Mesodermal cell (in vitro differentiated cells): ENCODE results near the gene PCID2.
A peak's percentile ranks its signal among the peaks of the same experiment; 100 is the strongest.

Experiments used
- H3K27ac ChIP-seq: 2 replicates; pipeline ENCODE4 v1.7.0; 2013; ENCODE audit warnings: mild to moderate bottlenecking, low read depth, low read length, moderate library complexity; ENCODE audit not compliant: severe bottlenecking
- H3K36me3 ChIP-seq: 2 replicates; pipeline ENCODE4 v1.7.1; 2013; ENCODE audit warnings: mild to moderate bottlenecking, low read length, moderate library complexity; ENCODE audit not compliant: control insufficient read depth, insufficient read depth
- H3K4me1 ChIP-seq: one replicate; pipeline ENCODE4 v1.7.1; 2013; ENCODE audit warnings: mild to moderate bottlenecking, low read length; ENCODE audit not compliant: insufficient read depth, control insufficient read depth, poor library complexity, severe bottlenecking
- H3K4me3 ChIP-seq: 2 replicates; pipeline ENCODE4 v1.7.0; 2013; ENCODE audit warnings: low read length, control low read depth, mild to moderate bottlenecking; ENCODE audit not compliant: insufficient read depth, poor library complexity, severe bottlenecking; ENCODE audit errors: extremely low read depth
- H3K9me3 ChIP-seq: 2 replicates; pipeline ENCODE4 v1.7.1; 2013; ENCODE audit warnings: mild to moderate bottlenecking, low read length, moderate library complexity; ENCODE audit not compliant: control insufficient read depth
- WGBS, 2 experiments: methylation state at CpG; one replicate each; pipeline ENCODE4 v1.1.5; 2013; ENCODE audit warnings: missing lambda C conversion rate in 2 of 2; ENCODE audit not compliant: insufficient coverage in 2 of 2; 5-methylcytosine and 5-hydroxymethylcytosine counted together

Gene PCID2

GRCh38 chr13:113232208-113233003 lies 23.9 kb upstream of the PCID2 start:
- Histone ChIP-seq H3K4me3 (no peak overlapping the region), H3K27ac (no peak overlapping the region), H3K36me3 (peaks cover 86% of the 10 kb centered on the region), H3K9me3 (no peaks in the 10 kb centered on the region), H3K4me1 (no peaks in the 10 kb centered on the region)
- WGBS, 2 experiments: 89 to 91% methylated on average over 12 to 17 of the region's 18 CpGs

DNA sequence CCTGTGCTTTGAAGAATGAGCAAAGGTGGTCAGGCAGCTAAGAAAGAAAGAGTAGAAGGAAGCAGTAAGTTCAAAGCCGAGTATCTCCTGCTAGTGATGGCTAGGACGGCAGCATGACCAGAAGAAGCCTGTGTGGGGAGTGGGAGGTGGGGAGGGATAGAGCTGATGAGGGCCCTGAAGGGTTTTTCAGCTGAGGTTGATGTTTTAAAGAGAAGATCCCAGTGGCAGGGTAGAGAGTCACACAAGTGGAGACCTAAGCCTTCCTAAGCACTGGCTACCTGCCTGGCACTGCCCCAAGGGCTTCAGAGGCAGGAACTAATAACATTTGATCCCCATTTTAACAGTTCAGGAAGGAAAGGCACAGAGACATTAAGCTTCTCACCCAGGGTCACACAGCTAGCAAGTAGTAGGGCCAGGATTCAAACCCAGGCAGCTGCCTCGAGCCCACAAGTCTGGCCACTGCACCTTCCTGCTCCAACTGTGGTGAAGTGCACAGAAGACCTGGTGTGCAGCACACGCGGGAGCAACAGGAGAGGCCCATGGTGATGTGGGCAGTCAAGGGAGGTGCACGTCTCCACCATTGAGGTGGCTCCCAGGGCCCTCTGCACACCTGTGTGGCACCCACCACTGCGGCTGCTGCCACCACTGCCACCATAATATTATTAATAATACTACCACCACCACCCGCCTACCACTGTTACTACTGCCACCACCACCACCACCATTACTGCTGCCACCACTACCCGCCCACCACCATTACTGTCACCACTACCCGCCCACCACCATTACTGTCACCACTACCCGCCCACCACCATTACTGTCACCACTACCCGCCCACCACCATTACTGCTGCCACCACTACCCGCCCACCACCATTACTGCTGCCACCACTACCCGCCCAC lies 23.1 kb upstream of the PCID2 start:
- WGBS, 2 experiments: 81 to 82% methylated on average over 7 to 10 of the region's 14 CpGs

DNA sequence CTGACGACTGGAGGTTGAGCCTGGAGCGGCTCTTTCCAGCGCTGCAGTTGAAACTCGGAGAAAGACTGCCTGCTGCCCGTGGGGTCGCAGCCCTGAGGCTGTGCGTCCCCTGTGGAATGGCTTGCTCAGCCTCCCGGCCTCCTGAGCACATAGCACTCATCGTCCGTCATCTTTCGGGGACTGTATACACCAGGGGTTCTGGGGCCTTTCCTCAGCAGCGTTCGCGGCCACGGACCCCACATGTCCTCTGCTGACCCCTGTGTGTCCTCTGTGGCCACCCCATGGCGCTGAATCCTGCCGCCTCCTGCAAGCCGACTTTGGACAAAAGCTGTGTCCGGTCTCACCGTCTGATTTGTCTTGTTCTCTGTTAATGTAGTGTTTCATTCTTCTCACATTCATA lies 21.3 kb upstream of the PCID2 start:
- H3K36me3 ChIP-seq: peaks cover 90% of the 10 kb centered on the region
- no peak overlapping the region for H3K27ac ChIP-seq
- H3K9me3 ChIP-seq: no peaks in the 10 kb centered on the region
- H3K4me3 ChIP-seq: no peak overlapping the region
- H3K4me1 ChIP-seq: no peaks in the 10 kb centered on the region
- 95 to 98% methylated on average over 15 of the region's 20 CpGs for WGBS, 2 experiments

More for the DNA sequence above, 23.1 kb upstream of the PCID2 start:
- H3K9me3 ChIP-seq: no peaks in the 10 kb centered on the region
- peaks cover 86% of the 10 kb centered on the region for H3K36me3 ChIP-seq
- H3K27ac ChIP-seq: no peak overlapping the region
- no peaks in the 10 kb centered on the region for H3K4me1 ChIP-seq
- no peak overlapping the region for H3K4me3 ChIP-seq

GRCh38 chr13:113229161-113229560 lies 20.7 kb upstream of the PCID2 start:
- peaks cover 90% of the 10 kb centered on the region for H3K36me3 ChIP-seq
- 98 to 100% methylated on average over 4 of the region's 5 CpGs for WGBS, 2 experiments

GRCh38 chr13:113226873-113227450 lies 18.5 kb upstream of the PCID2 start:
- Histone ChIP-seq H3K4me1 (no peaks in the 10 kb centered on the region), H3K9me3 (no peaks in the 10 kb centered on the region), H3K27ac (no peak overlapping the region), H3K4me3 (no peak overlapping the region), H3K36me3 (peaks cover 91% of the 10 kb centered on the region)
- WGBS, 2 experiments: 93 to 96% methylated on average over 5 to 7 of the region's 7 CpGs

More at GRCh38 chr13:113229161-113229560, 20.7 kb upstream of the PCID2 start:
- H3K9me3 ChIP-seq: no peaks in the 10 kb centered on the region
- no peak overlapping the region for H3K27ac ChIP-seq
- no peaks in the 10 kb centered on the region for H3K4me1 ChIP-seq
- H3K4me3 ChIP-seq: no peak overlapping the region

DNA sequence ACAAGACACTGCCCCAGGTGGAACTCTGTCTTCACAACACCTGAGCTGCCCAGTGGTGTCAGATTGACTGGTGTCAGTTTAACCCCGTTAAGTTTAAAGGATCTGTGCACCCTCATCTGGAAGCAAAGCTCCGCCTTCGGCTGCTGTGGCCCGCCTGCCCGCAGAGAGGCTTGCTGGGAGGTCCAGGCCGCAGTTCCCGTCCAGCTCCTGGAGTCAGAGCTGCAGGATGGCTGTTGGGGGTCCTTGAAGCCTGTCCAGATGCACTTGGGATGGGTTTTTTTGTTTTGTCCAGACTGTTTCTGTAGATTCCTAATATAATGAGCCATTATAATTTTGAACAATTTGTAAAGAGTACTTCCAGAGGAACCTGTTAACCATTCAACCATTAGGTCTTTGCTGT lies 17.0 kb upstream of the PCID2 start:
- no peak overlapping the region for H3K4me3 ChIP-seq
- 91 to 92% methylated on average over 4 to 7 of the region's 7 CpGs for WGBS, 2 experiments
- H3K4me1 ChIP-seq: no peaks in the 10 kb centered on the region
- H3K9me3 ChIP-seq: no peaks in the 10 kb centered on the region
- peaks cover 91% of the 10 kb centered on the region for H3K36me3 ChIP-seq
- H3K27ac ChIP-seq: no peak overlapping the region

DNA sequence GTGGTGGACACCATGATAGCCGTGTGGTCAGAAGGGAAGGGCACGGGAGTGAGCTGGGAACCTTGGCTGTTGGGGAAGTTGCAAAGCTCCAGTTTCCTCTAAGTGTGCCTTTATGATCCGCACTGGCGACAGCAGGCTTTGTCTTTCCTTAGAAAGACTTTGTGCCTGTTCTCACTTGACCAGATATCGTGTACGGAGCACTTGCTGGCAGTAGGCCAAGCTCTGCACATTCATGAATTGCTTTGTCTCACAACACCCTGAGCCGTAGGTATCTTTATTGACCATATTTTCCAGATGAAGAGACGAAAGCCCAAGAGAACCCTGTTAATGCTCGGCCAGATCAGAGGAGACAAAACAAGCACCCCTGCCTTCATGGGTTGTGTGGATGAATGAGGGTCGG lies 16.0 kb upstream of the PCID2 start:
- Histone ChIP-seq H3K36me3 (peaks cover 91% of the 10 kb centered on the region), H3K27ac (no peak overlapping the region), H3K4me1 (peaks cover 1% of the 10 kb centered on the region), H3K4me3 (no peak overlapping the region), H3K9me3 (no peaks in the 10 kb centered on the region)
- 95 to 96% methylated on average over 9 of the region's 10 CpGs for WGBS, 2 experiments

GRCh38 chr13:113223070-113223469 lies 14.6 kb upstream of the PCID2 start:
- no peak overlapping the region for H3K4me3 ChIP-seq
- H3K27ac ChIP-seq: no peak overlapping the region
- 95 to 100% methylated on average over 5 to 7 of the region's 7 CpGs for WGBS, 2 experiments
- H3K9me3 ChIP-seq: no peaks in the 10 kb centered on the region
- peaks cover 94% of the 10 kb centered on the region for H3K36me3 ChIP-seq
- peaks cover 5% of the 10 kb centered on the region for H3K4me1 ChIP-seq

DNA sequence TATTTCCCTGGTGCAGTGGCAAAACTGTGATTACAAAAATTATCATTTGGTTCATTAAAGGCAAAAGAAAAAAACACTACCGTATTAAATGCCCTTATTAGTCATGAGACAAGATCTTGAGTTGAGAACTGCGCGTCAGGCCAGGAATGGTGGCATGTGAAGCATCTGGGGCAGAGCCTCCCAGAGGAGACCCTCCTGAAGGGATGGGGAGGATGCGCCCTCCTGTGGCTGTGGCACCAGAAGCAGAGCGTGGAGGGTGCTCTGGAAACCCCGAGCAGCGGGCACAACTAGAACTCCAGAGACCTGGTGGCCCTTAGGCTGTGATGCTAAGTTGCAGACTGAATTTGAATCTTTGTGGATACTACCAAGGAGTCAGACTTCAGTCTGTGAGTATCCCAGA lies 12.4 kb upstream of the PCID2 start:
- Histone ChIP-seq H3K4me1 (peaks cover 12% of the 10 kb centered on the region), H3K4me3 (no peak overlapping the region), H3K9me3 (no peaks in the 10 kb centered on the region), H3K27ac (no peak overlapping the region), H3K36me3 (peaks cover 77% of the 10 kb centered on the region)
- 96 to 98% methylated on average over 5 to 6 of the region's 7 CpGs for WGBS, 2 experiments

GRCh38 chr13:113220141-113220598 lies 11.7 kb upstream of the PCID2 start:
- Histone ChIP-seq H3K36me3 (peaks cover 70% of the 10 kb centered on the region), H3K4me1 (peaks cover 19% of the 10 kb centered on the region), H3K27ac (peak overlapping the region; percentile 6), H3K9me3 (no peaks in the 10 kb centered on the region), H3K4me3 (no peak overlapping the region)
- WGBS, 2 experiments: 95 to 96% methylated on average over 13 of the region's 13 CpGs
